CD14-positive monocyte (primary cell): ENCODE results near the gene ART4. TPM values are rescaled to one million over a fixed set of nuclear protein-coding genes. Genes with fewer than 3 reads are reported as not detected.
A peak's percentile ranks its signal among the peaks of the same experiment; 100 is the strongest.

Experiments used
- DNase-seq, 3 donors: peaks; one replicate each; pipeline ENCODE4 v3.0.0-alpha.2; 2011 to 2022
- H2AFZ ChIP-seq: 2 replicates; pipeline ENCODE4 v1.6.0; 2012; ENCODE audit warnings: mild to moderate bottlenecking, low read depth, low read length, inconsistent platforms; ENCODE audit not compliant: insufficient read depth, poor library complexity, severe bottlenecking
- H3K27ac ChIP-seq, 2 donors: 1 replicate in 1 of 2; 2 replicates in 1 of 2; pipeline ENCODE4 v1.5.1; 2012 to 2013; ENCODE audit warnings: low read length in 2 of 2, control low read depth in 1 of 2, inconsistent platforms in 1 of 2, low read depth in 1 of 2, mild to moderate bottlenecking in 1 of 2
- H3K27me3 ChIP-seq, 2 donors: one replicate each; pipeline versions ENCODE4 v1.6.0 to v1.6.1; 2011 to 2013; ENCODE audit warnings: low read length in 2 of 2; ENCODE audit not compliant: control insufficient read depth in 2 of 2, insufficient read depth in 2 of 2
- H3K36me3 ChIP-seq, 2 donors: replicated peaks in 1 of 2; 1 replicate in 1 of 2; 2 replicates in 1 of 2; pipeline versions ENCODE4 v1.5.1 to v1.6.1; 2012 to 2013; ENCODE audit warnings: low read length in 2 of 2, control low read depth in 1 of 2, inconsistent platforms in 1 of 2, mild to moderate bottlenecking in 1 of 2; ENCODE audit not compliant: insufficient read depth in 2 of 2, control insufficient read depth in 1 of 2
- H3K4me1 ChIP-seq, 2 donors: 1 replicate in 1 of 2; 2 replicates in 1 of 2; pipeline versions ENCODE4 v1.5.1 to v1.6.1; 2012 to 2013; ENCODE audit warnings: low read length in 2 of 2, control low read depth in 1 of 2, inconsistent platforms in 1 of 2, mild to moderate bottlenecking in 1 of 2, moderate library complexity in 1 of 2; ENCODE audit not compliant: insufficient read depth in 2 of 2, control insufficient read depth in 1 of 2
- H3K4me2 ChIP-seq: replicated peaks from 2 replicates; pipeline ENCODE3; 2012; ENCODE audit warnings: low read length, moderate library complexity, mild to moderate bottlenecking; ENCODE audit not compliant: poor library complexity, severe bottlenecking; ENCODE audit errors: extremely low read depth
- H3K4me3 ChIP-seq, 3 experiments: fragments of 200-600 bp in 1 of 3; sonication (generic) in 1 of 3; replicated peaks in 1 of 3; 1 replicate in 2 of 3; 2 replicates in 1 of 3; pipeline ENCODE4 v1.5.1; 2011 to 2013; ENCODE audit warnings: low read length in 3 of 3, mild to moderate bottlenecking in 3 of 3, control low read depth in 2 of 3, low read depth in 2 of 3, inconsistent platforms in 1 of 3, moderate library complexity in 1 of 3
- H3K79me2 ChIP-seq: 2 replicates; pipeline ENCODE4 v1.6.0; 2012; ENCODE audit warnings: mild to moderate bottlenecking, control low read depth, inconsistent platforms, low read length, moderate library complexity; ENCODE audit not compliant: insufficient read depth
- H3K9ac ChIP-seq: 2 replicates; pipeline ENCODE4 v1.6.0; 2017; ENCODE audit warnings: low read length, mild to moderate bottlenecking; ENCODE audit not compliant: insufficient read depth, poor library complexity, severe bottlenecking
- H3K9me3 ChIP-seq, 2 donors: replicated peaks in 1 of 2; 1 replicate in 1 of 2; 2 replicates in 1 of 2; pipeline versions ENCODE4 v1.5.1 to v1.6.1; 2012 to 2013; ENCODE audit warnings: low read length in 2 of 2, control low read depth in 1 of 2; ENCODE audit not compliant: control insufficient read depth in 1 of 2, insufficient read depth in 1 of 2
- H4K20me1 ChIP-seq: 2 replicates; pipeline ENCODE4 v1.6.0; 2012; ENCODE audit warnings: mild to moderate bottlenecking, low read length, control low read depth, moderate library complexity; ENCODE audit not compliant: insufficient read depth
- H3K27ac Mint-ChIP-seq, 7 donors: one replicate each; pipeline ENCODE4 v1.8.0; 2020; ENCODE audit warnings: mild to moderate bottlenecking in 7 of 7, mixed read lengths in 7 of 7, moderate library complexity in 6 of 7, inconsistent platforms in 2 of 7
- H3K27me3 Mint-ChIP-seq, 3 donors: one replicate each; pipeline ENCODE4 v1.8.0; 2021 to 2022; ENCODE audit warnings: low read depth in 3 of 3, mild to moderate bottlenecking in 3 of 3, mixed read lengths in 3 of 3, moderate library complexity in 3 of 3, inconsistent platforms in 1 of 3
- H3K36me3 Mint-ChIP-seq, 2 donors: one replicate each; pipeline ENCODE4 v1.8.0; 2020; ENCODE audit warnings: mixed read lengths in 2 of 2, inconsistent platforms in 1 of 2, mild to moderate bottlenecking in 1 of 2
- H3K4me1 Mint-ChIP-seq: one replicate; pipeline ENCODE4 v1.8.0; 2020; ENCODE audit warnings: mild to moderate bottlenecking, mixed read lengths
- H3K4me3 Mint-ChIP-seq, 2 donors: one replicate each; pipeline ENCODE4 v1.8.0; 2020; ENCODE audit warnings: mild to moderate bottlenecking in 2 of 2, mixed read lengths in 2 of 2, moderate library complexity in 1 of 2
- H3K9me3 Mint-ChIP-seq, 7 donors: one replicate each; pipeline ENCODE4 v1.8.0; 2020 to 2022; ENCODE audit warnings: mixed read lengths in 7 of 7, mild to moderate bottlenecking in 6 of 7, moderate library complexity in 6 of 7, inconsistent platforms in 2 of 7
- WGBS: methylation state at CpG from one replicate; pipeline ENCODE4 v1.1.5; 2013; ENCODE audit warnings: missing lambda C conversion rate; ENCODE audit not compliant: insufficient coverage; 5-methylcytosine and 5-hydroxymethylcytosine counted together
- intact Hi-C, 2 donors: fragments of 100-400 bp; cut with micrococcal nuclease; formaldehyde crosslinking; loops; one replicate each; pipeline versions ENCODE4 v1.15.0 to v1.15.1; 2023
- polyA plus RNA-seq, 3 donors: library from polyadenylated mRNA; depleted of rRNA in 1 of 3; unstranded in 2 of 3; stranded (reverse) in 1 of 3; fragments of 300-500 nt in 2 of 3; fragments of >200 nt in 1 of 3; fragmentation: Illumina TruSeq in 2 of 3; gene quantifications; 1 replicate in 2 of 3; 2 replicates in 1 of 3; pipeline ENCODE4 v1.2.3, GENCODE V29; 2012 to 2021
- TF ChIP-seq, protein P1 (sequence below): fragments of 200-600 bp; IDR thresholded peaks from one replicate; pipeline ENCODE4 v1.8.0; 2022; ENCODE audit warnings: antibody characterized with exemption, mild to moderate bottlenecking

ART4 gene
- polyA plus RNA-seq, 3 donors = not detected

DNA sequence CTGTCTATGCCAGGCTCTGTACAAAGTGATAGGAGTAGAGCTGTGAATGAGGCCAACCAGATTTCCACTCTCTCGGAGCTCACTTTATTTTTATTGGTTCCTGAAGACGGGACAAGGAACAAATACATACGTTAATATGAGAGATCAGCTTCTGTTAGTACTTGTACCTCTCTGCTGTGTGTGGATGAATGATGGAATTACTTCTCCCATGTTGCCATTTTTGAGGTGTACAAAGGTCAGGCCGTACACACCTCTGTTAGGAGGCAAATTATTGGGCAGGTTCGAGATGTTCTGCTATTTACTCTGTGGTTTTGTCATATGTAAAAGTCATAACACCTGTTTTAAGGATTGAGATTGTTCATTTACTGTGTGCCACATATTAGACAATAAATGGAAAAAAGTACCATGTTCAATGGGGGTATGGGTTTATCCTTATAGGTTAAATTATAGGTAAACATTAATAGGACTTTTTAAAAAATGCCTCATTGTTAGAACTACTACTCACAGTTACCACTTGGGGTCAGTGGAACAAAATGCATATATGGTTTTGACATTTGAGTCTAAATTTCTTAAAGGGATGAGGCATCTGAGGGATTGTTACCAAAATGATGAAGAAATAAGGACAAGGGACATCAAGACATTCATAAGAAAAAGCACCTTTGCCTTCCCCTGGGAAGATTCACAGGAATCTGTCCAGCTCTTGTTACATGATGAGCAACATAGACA lies 66.9 kb downstream of the ART4 start:
- intact Hi-C loops = no loop called here
- Histone ChIP-seq H3K9ac (no peak overlapping the region), H3K36me3 (no peaks in the 10 kb centered on the region), H3K27ac (peak overlapping the region in 1 of 2 donors; percentile 93), H3K79me2 (peaks cover 40% of the 10 kb centered on the region), H4K20me1 (no peaks in the 10 kb centered on the region), H2AFZ (no peak overlapping the region), H3K4me3 (peak overlapping the region in 1 of 3 experiments; percentile 95), H3K9me3 (peaks cover 0 to 6% of the 10 kb centered on the region in 2 donors), H3K4me1 (peaks cover 28 to 42% of the 10 kb centered on the region in 2 donors), H3K27me3 (no peaks in the 10 kb centered on the region), H3K4me2 (peak overlapping the region; percentile 86)
- no CpG with 5 or more reads among the region's 5 CpGs for WGBS
- no peak for DNase-seq
- Mint-ChIP-seq H3K27ac (peak overlapping the region in 3 of 7 donors; percentile 96 to 98 (median 98)), H3K9me3 (peaks cover 0 to 5% (median 2%) of the 10 kb centered on the region in 7 donors), H3K27me3 (peaks cover 0 to 3% (median 1%) of the 10 kb centered on the region in 3 donors), H3K36me3 (no peaks in the 10 kb centered on the region), H3K4me1 (peaks cover 42% of the 10 kb centered on the region), H3K4me3 (no peak overlapping the region)
- TF ChIP-seq, protein P1, sequence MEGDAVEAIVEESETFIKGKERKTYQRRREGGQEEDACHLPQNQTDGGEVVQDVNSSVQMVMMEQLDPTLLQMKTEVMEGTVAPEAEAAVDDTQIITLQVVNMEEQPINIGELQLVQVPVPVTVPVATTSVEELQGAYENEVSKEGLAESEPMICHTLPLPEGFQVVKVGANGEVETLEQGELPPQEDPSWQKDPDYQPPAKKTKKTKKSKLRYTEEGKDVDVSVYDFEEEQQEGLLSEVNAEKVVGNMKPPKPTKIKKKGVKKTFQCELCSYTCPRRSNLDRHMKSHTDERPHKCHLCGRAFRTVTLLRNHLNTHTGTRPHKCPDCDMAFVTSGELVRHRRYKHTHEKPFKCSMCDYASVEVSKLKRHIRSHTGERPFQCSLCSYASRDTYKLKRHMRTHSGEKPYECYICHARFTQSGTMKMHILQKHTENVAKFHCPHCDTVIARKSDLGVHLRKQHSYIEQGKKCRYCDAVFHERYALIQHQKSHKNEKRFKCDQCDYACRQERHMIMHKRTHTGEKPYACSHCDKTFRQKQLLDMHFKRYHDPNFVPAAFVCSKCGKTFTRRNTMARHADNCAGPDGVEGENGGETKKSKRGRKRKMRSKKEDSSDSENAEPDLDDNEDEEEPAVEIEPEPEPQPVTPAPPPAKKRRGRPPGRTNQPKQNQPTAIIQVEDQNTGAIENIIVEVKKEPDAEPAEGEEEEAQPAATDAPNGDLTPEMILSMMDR = peak; percentile 21

DNA sequence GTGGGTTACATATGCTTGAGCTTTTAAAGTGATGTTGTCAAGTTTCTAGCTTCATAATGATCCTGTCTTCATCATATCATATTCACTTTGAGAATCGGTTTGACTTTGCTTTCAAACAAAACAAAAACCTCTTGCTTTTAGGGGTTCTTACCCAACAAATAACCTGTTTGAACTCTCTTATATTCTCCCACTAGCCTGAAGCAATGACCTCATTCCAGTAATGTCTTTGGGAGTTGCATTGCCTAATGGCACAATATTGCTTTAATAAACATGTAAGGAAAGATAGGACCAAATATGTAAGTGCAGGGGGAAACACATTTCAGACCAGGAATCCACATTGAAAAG lies 67.7 kb downstream of the ART4 start:
- no peaks in the 10 kb centered on the region for H4K20me1 ChIP-seq
- peak overlapping the region; percentile 83 for H3K9ac ChIP-seq
- H3K4me3 Mint-ChIP-seq = peak overlapping the region; percentile 99 to 100
- peaks cover 31 to 43% of the 10 kb centered on the region in 2 donors for H3K4me1 ChIP-seq
- H3K36me3 ChIP-seq = no peaks in the 10 kb centered on the region
- no peaks in the 10 kb centered on the region for H3K27me3 ChIP-seq
- peak overlapping the region; percentile 87 for H2AFZ ChIP-seq
- no peaks in the 10 kb centered on the region for H3K36me3 Mint-ChIP-seq
- H3K27me3 Mint-ChIP-seq = peaks cover 0 to 3% (median 1%) of the 10 kb centered on the region in 3 donors
- no peak for DNase-seq
- peak overlapping the region; percentile 93 for H3K27ac ChIP-seq
- H3K4me3 ChIP-seq = peak overlapping the region; percentile 64 to 95 (median 88)
- H3K4me2 ChIP-seq = peak overlapping the region; percentile 86
- intact Hi-C loops = no loop called here
- H3K9me3 ChIP-seq = peaks cover 0 to 6% of the 10 kb centered on the region in 2 donors
- peaks cover 0 to 5% (median 2%) of the 10 kb centered on the region in 7 donors for H3K9me3 Mint-ChIP-seq
- peaks cover 43% of the 10 kb centered on the region for H3K79me2 ChIP-seq
- peaks cover 44% of the 10 kb centered on the region for H3K4me1 Mint-ChIP-seq
- WGBS = no CpG with 5 or more reads among the region's 1 CpG
- peak overlapping the region; percentile 73 to 98 (median 97) for H3K27ac Mint-ChIP-seq
- TF ChIP-seq, protein P1 = no peak

Other genes starting within 250 kb of the ART4 start
- gene GUCY2C, start 146.9 kb downstream of the ART4 start, polyA plus RNA-seq = under 1 TPM; 0.04 to 0.14 (median 0.10) TPM
- 10 to 100 TPM; 20.5 to 46.2 (median 29.2) TPM for gene WBP11, start 40.0 kb downstream of the ART4 start, polyA plus RNA-seq
- gene C12orf60, start 39.9 kb downstream of the ART4 start, polyA plus RNA-seq = under 1 TPM in 2 of 3 donors, not detected in 1; 0.11 to 0.46 TPM
- under 1 TPM in 1 of 3 donors, not detected in 2; 0.11 TPM for gene SMCO3, start 29.3 kb downstream of the ART4 start, polyA plus RNA-seq
- not detected for gene MGP, start 42.3 kb upstream of the ART4 start, polyA plus RNA-seq
- 1 to 10 TPM; 2.5 to 7.2 (median 2.5) TPM for gene ERP27, start 95.0 kb upstream of the ART4 start, polyA plus RNA-seq
- 1,000 to 10,000 TPM; 1,199 to 2,228 (median 1,854) TPM for gene ARHGDIB, start 118.1 kb upstream of the ART4 start, polyA plus RNA-seq
- gene PDE6H, start 129.5 kb upstream of the ART4 start, polyA plus RNA-seq = under 1 TPM in 2 of 3 donors, not detected in 1; 0.33 to 0.56 TPM